OCI-LY3 (cell line): ENCODE results near the gene CNTNAP2.

Source experiments
- EZH2phosphoT487 ChIP-seq: fragments of 200-600 bp; shearing (Covaris generic); IDR thresholded peaks from 2 replicates; pipeline ENCODE4 v1.6.1; 2018; ENCODE audit warnings: antibody characterized with exemption, mixed run types, low read depth
- TF ChIP-seq, protein P1 (sequence below): fragments of 200-600, 300-600 bp; sonication (generic); IDR thresholded peaks from 2 replicates; pipeline ENCODE4 v1.5.1; 2014; ENCODE audit warnings: antibody characterized with exemption, low read length, low read depth

DNA sequence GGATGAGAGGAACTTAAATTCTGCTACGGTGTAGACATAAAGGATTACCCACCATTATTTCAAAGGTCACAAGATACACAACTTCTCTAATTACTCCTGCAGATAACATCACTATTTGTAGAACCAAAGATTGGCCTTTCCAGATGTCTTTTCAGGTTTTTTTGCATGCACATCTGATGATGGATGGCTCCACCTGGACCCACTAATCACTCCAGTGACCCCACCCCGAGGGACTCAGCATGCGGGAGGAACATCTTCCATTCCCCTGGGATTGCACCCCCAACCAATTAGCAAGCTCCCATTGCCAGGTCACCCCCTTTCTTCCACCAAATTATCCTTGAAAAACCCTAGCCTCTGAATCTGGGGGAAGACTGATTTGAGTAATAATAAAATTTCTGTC is 608.9 kb downstream of the CNTNAP2 start:
- TF ChIP-seq EZH2phosphoT487 = no peak
- TF ChIP-seq, protein P1, sequence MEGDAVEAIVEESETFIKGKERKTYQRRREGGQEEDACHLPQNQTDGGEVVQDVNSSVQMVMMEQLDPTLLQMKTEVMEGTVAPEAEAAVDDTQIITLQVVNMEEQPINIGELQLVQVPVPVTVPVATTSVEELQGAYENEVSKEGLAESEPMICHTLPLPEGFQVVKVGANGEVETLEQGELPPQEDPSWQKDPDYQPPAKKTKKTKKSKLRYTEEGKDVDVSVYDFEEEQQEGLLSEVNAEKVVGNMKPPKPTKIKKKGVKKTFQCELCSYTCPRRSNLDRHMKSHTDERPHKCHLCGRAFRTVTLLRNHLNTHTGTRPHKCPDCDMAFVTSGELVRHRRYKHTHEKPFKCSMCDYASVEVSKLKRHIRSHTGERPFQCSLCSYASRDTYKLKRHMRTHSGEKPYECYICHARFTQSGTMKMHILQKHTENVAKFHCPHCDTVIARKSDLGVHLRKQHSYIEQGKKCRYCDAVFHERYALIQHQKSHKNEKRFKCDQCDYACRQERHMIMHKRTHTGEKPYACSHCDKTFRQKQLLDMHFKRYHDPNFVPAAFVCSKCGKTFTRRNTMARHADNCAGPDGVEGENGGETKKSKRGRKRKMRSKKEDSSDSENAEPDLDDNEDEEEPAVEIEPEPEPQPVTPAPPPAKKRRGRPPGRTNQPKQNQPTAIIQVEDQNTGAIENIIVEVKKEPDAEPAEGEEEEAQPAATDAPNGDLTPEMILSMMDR = no peak
